Measurements from ENCODE around the gene USH2A. TPM values are rescaled to one million over a fixed set of nuclear protein-coding genes. Genes with fewer than 3 reads are reported as not detected.
A peak's percentile ranks its signal among the peaks of the same experiment; 100 is the strongest.

USH2A gene
- total and polyA plus RNA-seq, 11 donors = 0.03 to 4.7 (median 1.7) TPM

- intact Hi-C loops (cut with DNase I) = no loop called here
- no peak overlapping the region for H3K27ac ChIP-seq
- DNase-seq (no peak), ATAC-seq (no peak)
- WGBS, 4 donors = 39 to 51% (median 46%) methylated on average over 2 of the region's 2 CpGs
- TF ChIP-seq CTCF (IDR thresholded peaks at IDR 0.05) (no peak), POLR2A (IDR thresholded peaks at IDR 0.05) (no peak)
- no peaks in the 10 kb centered on the region for H3K27me3 ChIP-seq
- no peaks in the 10 kb centered on the region for H3K4me1 ChIP-seq
- H3K9me3 ChIP-seq = no peaks in the 10 kb centered on the region
- H3K36me3 ChIP-seq = no peaks in the 10 kb centered on the region
- H3K4me3 ChIP-seq = no peak overlapping the region
These were observed 7.5 kb upstream of the USH2A start for GRCh38 chr1:216430744-216431143.

- ATAC-seq (peak; percentile 59 to 97 (median 83)), DNase-seq (peak in 1 of 5 donors; percentile 30)
- Histone ChIP-seq H3K27ac (no peak overlapping the region), H3K27me3 (no peaks in the 10 kb centered on the region), H3K9me3 (no peaks in the 10 kb centered on the region), H3K4me3 (peak overlapping the region in 3 of 12 donors; percentile 2 to 28 (median 10)), H3K36me3 (no peaks in the 10 kb centered on the region), H3K4me1 (no peaks in the 10 kb centered on the region)
- TF ChIP-seq CTCF (IDR thresholded peaks at IDR 0.05) (no peak), POLR2A (IDR thresholded peaks at IDR 0.05) (no peak)
- 19 to 24% (median 23%) methylated on average over 5 of the region's 5 CpGs for WGBS, 4 donors
- intact Hi-C loops (cut with DNase I) = no loop called here
These were observed 2.3 kb upstream of the USH2A start for GRCh38 chr1:216425577-216425976.

DNA sequence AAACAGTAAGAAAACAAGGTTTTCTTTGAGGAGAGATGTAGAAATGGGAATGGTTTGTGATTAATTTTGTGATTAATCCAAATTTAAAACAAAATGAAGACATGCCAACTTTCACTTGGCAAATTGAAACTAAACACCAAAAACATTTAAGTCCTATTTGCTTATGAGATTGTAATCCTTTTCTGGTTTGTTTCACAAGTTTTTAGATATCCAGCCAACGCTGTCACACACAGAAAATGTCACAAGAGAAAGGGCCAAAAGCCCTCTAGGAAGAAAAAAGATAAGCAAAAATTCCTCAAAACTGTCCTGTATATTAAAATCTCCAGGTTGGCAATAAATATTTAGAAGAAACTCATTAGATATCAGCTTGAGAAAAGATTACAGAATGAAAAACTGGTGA is 2.5 kb downstream of the USH2A start:
- DNase-seq (no peak), ATAC-seq (no peak)
- H3K4me3 ChIP-seq = no peak overlapping the region
- no peak overlapping the region for H3K27ac ChIP-seq
- H3K27me3 ChIP-seq = no peaks in the 10 kb centered on the region
- intact Hi-C loops (cut with DNase I) = no loop called here
- no peaks in the 10 kb centered on the region for H3K4me1 ChIP-seq
- H3K36me3 ChIP-seq = no peaks in the 10 kb centered on the region
- TF ChIP-seq CTCF (IDR thresholded peaks at IDR 0.05) = no peak
- TF ChIP-seq POLR2A (IDR thresholded peaks at IDR 0.05) = no peak
- no peaks in the 10 kb centered on the region for H3K9me3 ChIP-seq
- 43 to 52% (median 50%) methylated on average over 1 of the region's 1 CpG for WGBS, 4 donors

DNA sequence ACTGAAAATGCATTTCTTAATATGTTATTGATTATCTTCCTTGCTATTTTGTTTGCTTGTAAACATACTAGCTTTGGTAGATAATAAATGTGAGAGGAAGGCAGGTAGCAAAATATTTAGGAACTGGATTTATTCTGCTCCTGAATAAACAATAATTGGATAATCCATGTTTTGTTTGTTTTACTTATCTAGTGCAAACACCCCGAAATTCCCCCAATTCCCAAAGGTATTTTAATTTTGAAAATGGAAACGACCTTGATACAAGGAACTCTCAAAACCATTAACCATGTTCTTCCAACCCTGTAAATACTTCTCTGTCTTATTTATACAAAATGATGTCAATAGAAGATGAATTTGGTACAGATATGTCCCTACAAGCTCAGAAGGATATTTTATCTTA is 3.0 kb downstream of the USH2A start:
- H3K4me1 ChIP-seq = no peaks in the 10 kb centered on the region
- intact Hi-C loops (cut with DNase I) = no loop called here
- no peaks in the 10 kb centered on the region for H3K9me3 ChIP-seq
- TF ChIP-seq CTCF (IDR thresholded peaks at IDR 0.05) (no peak), POLR2A (IDR thresholded peaks at IDR 0.05) (no peak)
- WGBS, 4 donors = 33 to 51% (median 41%) methylated on average over 2 of the region's 2 CpGs
- no peaks in the 10 kb centered on the region for H3K36me3 ChIP-seq
- H3K27ac ChIP-seq = no peak overlapping the region
- DNase-seq = no peak
- H3K4me3 ChIP-seq = no peak overlapping the region
- no peak for ATAC-seq
- H3K27me3 ChIP-seq = no peaks in the 10 kb centered on the region
